Panc1 (cell line): ENCODE results near the gene DCTN3. TPM values are rescaled to one million over a fixed set of nuclear protein-coding genes. Genes with fewer than 3 reads are reported as not detected.

ENCODE experiments used
- ATAC-seq: fragments of 200-7000 bp; cut with Tn5 transposase; 2 replicates; pipeline ENCODE4 v1.9.1; 2020; ENCODE audit warnings: mild to moderate bottlenecking, moderate library complexity
- BruUV-seq: library from RNA; stranded (reverse); fragments of 400-500 nt; replicated peaks from 2 replicates; lab custom pipeline; 2021; lab: Mats Ljungman, UMichigan
- CTCF ChIA-PET: fragments of 300-600 bp; sonication (Branson Sonifier 250); formaldehyde crosslinking; loops from one replicate; lab custom pipeline; 2022; ENCODE audit warnings: antibody characterized with exemption; lab: Charles Lee
- POLR2A ChIA-PET: fragments of 300-600 bp; sonication (Branson Sonifier 250); formaldehyde crosslinking; loops from one replicate; lab custom pipeline; 2022; ENCODE audit warnings: antibody characterized with exemption; lab: Charles Lee
- DNase-seq: peaks from one replicate; pipeline ENCODE4 v3.0.0-alpha.2; 2010; ENCODE audit warnings: low read depth, low spot score
- H3K27ac ChIP-seq: 2 replicates; pipeline ENCODE4 v1.5.1; 2011; ENCODE audit warnings: mild to moderate bottlenecking, low read length, inconsistent platforms
- H3K27me3 ChIP-seq: fragments of 200-500 bp; sonication (Bioruptor generic); 2 replicates; pipeline ENCODE4 v1.6.0; 2014; ENCODE audit warnings: low read length, inconsistent platforms; ENCODE audit not compliant: control insufficient read depth, insufficient read depth
- H3K36me3 ChIP-seq: fragments of 200-500 bp; sonication (Bioruptor generic); 2 replicates; pipeline ENCODE4 v1.5.1; 2014; ENCODE audit warnings: inconsistent platforms, mild to moderate bottlenecking, low read length, moderate library complexity; ENCODE audit not compliant: control insufficient read depth, insufficient read depth
- H3K4me1 ChIP-seq: 2 replicates; pipeline ENCODE4 v1.5.1; 2011; ENCODE audit warnings: inconsistent platforms, mild to moderate bottlenecking, low read length, moderate library complexity; ENCODE audit not compliant: control insufficient read depth, insufficient read depth
- H3K4me3 ChIP-seq, 2 experiments: 2 replicates each; pipeline ENCODE4 v1.5.1; 2011 to 2012; ENCODE audit warnings: low read depth in 2 of 2, low read length in 2 of 2, mild to moderate bottlenecking in 2 of 2, inconsistent platforms in 1 of 2, moderate library complexity in 1 of 2
- H3K9me3 ChIP-seq: fragments of 200-500 bp; sonication (Bioruptor generic); 2 replicates; pipeline ENCODE4 v1.5.1; 2014; ENCODE audit warnings: low read depth, mild to moderate bottlenecking, inconsistent platforms, low read length, moderate library complexity; ENCODE audit not compliant: control insufficient read depth, insufficient read depth
- POLR2AphosphoS5 ChIP-seq: IDR thresholded peaks from 2 replicates; pipeline ENCODE4 v1.6.1; 2012; ENCODE audit warnings: mild to moderate bottlenecking, low read depth, low read length, moderate library complexity
- SIN3A ChIP-seq: IDR thresholded peaks from 2 replicates; pipeline ENCODE4 v1.6.1; 2012; ENCODE audit warnings: low read depth, mild to moderate bottlenecking, low read length, moderate library complexity, borderline replicate concordance; ENCODE audit not compliant: insufficient read depth
- TCF7L2 ChIP-seq: IDR thresholded peaks from 2 replicates; pipeline ENCODE4 v1.6.1; 2011; ENCODE audit warnings: mild to moderate bottlenecking, low read depth, low read length, inconsistent platforms
- in situ Hi-C: cut with HindIII; loops from 2 replicates; pipeline ENCODE4 v1.10.0; 2016; ENCODE audit warnings: low sequenced_read_pairs, low pct_unique_long_range_greater_than_20kb
- intact Hi-C: fragments of 100-400 bp; cut with micrococcal nuclease; formaldehyde crosslinking; loops from one replicate; pipeline ENCODE4 v1.10.0; 2022; ENCODE audit not compliant: unreplicated experiment
- total RNA-seq: library from RNA; stranded (reverse); gene quantifications from one replicate; pipeline ENCODE4 v1.2.1, GENCODE V29; 2021; ENCODE audit not compliant: unreplicated experiment
- TF ChIP-seq, protein P1 (sequence below): fragments of 450-650 bp; IDR thresholded peaks from 2 replicates; pipeline ENCODE4 v1.5.1; 2017; ENCODE audit warnings: mild to moderate bottlenecking
- TF ChIP-seq, protein P2 (sequence below), 2 experiments: IDR thresholded peaks; 2 replicates each; pipeline ENCODE4 v1.6.1; 2011 to 2012; ENCODE audit warnings: low read depth in 2 of 2, control low read depth in 1 of 2, low read length in 1 of 2, mild to moderate bottlenecking in 1 of 2, moderate library complexity in 1 of 2; ENCODE audit not compliant: insufficient read depth in 1 of 2

DCTN3 gene
- total RNA-seq, 1 experiment from 2014 or later: 110 TPM

DNA sequence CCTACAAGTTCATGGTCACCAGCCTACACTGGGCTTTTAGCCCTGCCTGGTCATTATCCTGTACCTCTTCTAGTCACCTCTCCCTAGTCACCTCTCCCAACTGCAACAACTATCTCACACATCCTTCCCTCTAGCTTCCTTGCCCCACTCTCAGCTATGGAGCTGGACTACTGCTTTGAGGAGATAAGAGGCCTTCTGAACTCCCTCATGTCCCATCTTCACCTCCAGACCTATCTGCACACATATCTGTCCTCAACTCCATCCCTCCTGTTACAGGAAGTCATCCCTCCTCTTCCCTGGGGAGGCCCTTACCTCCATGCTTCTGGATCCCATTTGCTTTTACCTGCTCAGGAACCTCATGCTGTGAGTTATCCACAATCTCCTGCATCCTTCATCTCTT lies 14.1 kb downstream of the DCTN3 start:
- intact Hi-C loops (no loop called here), in situ Hi-C loops (no loop called here)
- BruUV-seq: no TSS peak
- CTCF ChIA-PET: interaction anchor here (1.0 kb wide), 1 partner anchor 15 kb away, joined by 3 read pairs; no protein-coding TSS in a partner anchor
- POLR2A ChIA-PET: interaction anchor here (0.6 kb wide), 1 partner anchor 28 kb away, joined by 3 read pairs; no protein-coding TSS in a partner anchor
- Histone ChIP-seq H3K9me3 (no peaks in the 10 kb centered on the region), H3K27ac (no peak overlapping the region), H3K4me3 (no peak overlapping the region), H3K4me1 (peaks cover 5% of the 10 kb centered on the region), H3K36me3 (no peaks in the 10 kb centered on the region), H3K27me3 (no peaks in the 10 kb centered on the region)
- DNase-seq (no peak), ATAC-seq (no peak)
- TF ChIP-seq POLR2AphosphoS5: no peak
- no peak for TF ChIP-seq TCF7L2
- TF ChIP-seq, protein P1, sequence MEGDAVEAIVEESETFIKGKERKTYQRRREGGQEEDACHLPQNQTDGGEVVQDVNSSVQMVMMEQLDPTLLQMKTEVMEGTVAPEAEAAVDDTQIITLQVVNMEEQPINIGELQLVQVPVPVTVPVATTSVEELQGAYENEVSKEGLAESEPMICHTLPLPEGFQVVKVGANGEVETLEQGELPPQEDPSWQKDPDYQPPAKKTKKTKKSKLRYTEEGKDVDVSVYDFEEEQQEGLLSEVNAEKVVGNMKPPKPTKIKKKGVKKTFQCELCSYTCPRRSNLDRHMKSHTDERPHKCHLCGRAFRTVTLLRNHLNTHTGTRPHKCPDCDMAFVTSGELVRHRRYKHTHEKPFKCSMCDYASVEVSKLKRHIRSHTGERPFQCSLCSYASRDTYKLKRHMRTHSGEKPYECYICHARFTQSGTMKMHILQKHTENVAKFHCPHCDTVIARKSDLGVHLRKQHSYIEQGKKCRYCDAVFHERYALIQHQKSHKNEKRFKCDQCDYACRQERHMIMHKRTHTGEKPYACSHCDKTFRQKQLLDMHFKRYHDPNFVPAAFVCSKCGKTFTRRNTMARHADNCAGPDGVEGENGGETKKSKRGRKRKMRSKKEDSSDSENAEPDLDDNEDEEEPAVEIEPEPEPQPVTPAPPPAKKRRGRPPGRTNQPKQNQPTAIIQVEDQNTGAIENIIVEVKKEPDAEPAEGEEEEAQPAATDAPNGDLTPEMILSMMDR: no peak
- no peak for TF ChIP-seq SIN3A
- TF ChIP-seq, protein P2, sequence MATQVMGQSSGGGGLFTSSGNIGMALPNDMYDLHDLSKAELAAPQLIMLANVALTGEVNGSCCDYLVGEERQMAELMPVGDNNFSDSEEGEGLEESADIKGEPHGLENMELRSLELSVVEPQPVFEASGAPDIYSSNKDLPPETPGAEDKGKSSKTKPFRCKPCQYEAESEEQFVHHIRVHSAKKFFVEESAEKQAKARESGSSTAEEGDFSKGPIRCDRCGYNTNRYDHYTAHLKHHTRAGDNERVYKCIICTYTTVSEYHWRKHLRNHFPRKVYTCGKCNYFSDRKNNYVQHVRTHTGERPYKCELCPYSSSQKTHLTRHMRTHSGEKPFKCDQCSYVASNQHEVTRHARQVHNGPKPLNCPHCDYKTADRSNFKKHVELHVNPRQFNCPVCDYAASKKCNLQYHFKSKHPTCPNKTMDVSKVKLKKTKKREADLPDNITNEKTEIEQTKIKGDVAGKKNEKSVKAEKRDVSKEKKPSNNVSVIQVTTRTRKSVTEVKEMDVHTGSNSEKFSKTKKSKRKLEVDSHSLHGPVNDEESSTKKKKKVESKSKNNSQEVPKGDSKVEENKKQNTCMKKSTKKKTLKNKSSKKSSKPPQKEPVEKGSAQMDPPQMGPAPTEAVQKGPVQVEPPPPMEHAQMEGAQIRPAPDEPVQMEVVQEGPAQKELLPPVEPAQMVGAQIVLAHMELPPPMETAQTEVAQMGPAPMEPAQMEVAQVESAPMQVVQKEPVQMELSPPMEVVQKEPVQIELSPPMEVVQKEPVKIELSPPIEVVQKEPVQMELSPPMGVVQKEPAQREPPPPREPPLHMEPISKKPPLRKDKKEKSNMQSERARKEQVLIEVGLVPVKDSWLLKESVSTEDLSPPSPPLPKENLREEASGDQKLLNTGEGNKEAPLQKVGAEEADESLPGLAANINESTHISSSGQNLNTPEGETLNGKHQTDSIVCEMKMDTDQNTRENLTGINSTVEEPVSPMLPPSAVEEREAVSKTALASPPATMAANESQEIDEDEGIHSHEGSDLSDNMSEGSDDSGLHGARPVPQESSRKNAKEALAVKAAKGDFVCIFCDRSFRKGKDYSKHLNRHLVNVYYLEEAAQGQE (IDR thresholded peaks at IDR 0.05; ENCODE audit: insufficient read depth in 1 of 2, low read depth in 2 of 2, low read length in 1 of 2): no peak

DNA sequence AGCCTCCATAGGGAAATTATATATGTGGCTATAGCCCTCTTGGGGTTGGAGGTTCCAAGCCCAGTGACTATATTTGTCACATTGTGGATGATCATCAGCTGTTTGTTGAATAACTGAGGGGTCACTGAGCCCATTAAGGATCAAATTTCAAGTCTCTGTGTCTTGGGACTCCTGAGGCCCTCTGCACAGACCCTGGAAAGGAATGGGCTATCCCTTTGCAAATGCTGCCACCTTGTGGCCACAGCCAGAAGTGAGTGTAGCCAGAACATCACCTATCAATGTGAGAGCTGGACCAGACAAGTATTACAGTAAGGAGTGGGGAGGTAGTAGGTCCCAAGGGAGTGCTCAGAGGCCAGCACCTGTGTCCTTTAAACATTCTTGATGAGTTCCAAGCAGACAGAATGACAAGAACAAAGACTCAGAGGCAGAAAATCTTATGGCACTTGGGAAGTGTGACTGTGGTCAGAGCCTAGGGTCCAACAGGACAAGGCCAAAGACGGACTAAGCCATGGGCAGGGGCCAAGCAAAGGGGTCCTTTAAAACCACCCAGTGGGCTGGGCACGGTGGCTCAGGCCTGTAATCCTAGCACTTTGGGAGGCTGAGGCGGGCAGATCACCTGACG lies 16.6 kb downstream of the DCTN3 start:
- H3K9me3 ChIP-seq: no peaks in the 10 kb centered on the region
- no peaks in the 10 kb centered on the region for H3K27me3 ChIP-seq
- H3K36me3 ChIP-seq: no peaks in the 10 kb centered on the region
- CTCF ChIA-PET: interaction anchor here (0.6 to 2.2 kb wide), 16 partner anchors 9 to 420 kb away, joined by 3 to 12 read pairs (median 5); no protein-coding TSS in a partner anchor
- intact Hi-C loops (no loop called here), in situ Hi-C loops (no loop called here)
- BruUV-seq: no TSS peak
- ATAC-seq (peak; percentile 92), DNase-seq (peak; percentile 48)
- no peak overlapping the region for H3K4me3 ChIP-seq
- no peaks in the 10 kb centered on the region for H3K4me1 ChIP-seq
- POLR2A ChIA-PET: interaction anchor here (0.7 kb wide), 1 partner anchor 97 kb away, joined by 4 read pairs; no protein-coding TSS in a partner anchor
- TF ChIP-seq, protein P1: peak; percentile 92
- TF ChIP-seq, protein P2 (IDR thresholded peaks at IDR 0.05; ENCODE audit: insufficient read depth in 1 of 2, low read depth in 2 of 2, low read length in 1 of 2): no peak
- no peak overlapping the region for H3K27ac ChIP-seq
